Naive B cell (primary cell): ENCODE results near the gene MTIF2. TPM values are rescaled to one million over a fixed set of nuclear protein-coding genes. Genes with fewer than 3 reads are reported as not detected.
"Not testable (repeated sequence)": the region's sequence is repeated elsewhere in the genome, so short reads cannot be mapped to it uniquely, and the experiment has no call there.

Source experiments
- ATAC-seq, 2 donors: fragments of 150-1000 bp; cut with Tn5 transposase; 2 replicates each; pipeline ENCODE4 v1.10.0; 2021; ENCODE audit warnings: low read depth in 2 of 2, mild to moderate bottlenecking in 2 of 2, moderate library complexity in 2 of 2
- DNase-seq: peaks from one replicate; pipeline ENCODE4 v3.0.0; 2022
- H3K27ac Mint-ChIP-seq, 6 donors: one replicate each; pipeline ENCODE4 v1.8.0; 2020 to 2022; ENCODE audit warnings: mild to moderate bottlenecking in 6 of 6, mixed read lengths in 6 of 6, moderate library complexity in 5 of 6, inconsistent platforms in 2 of 6
- H3K27me3 Mint-ChIP-seq, 3 donors: one replicate each; pipeline ENCODE4 v1.8.0; 2021 to 2022; ENCODE audit warnings: mixed read lengths in 3 of 3, mild to moderate bottlenecking in 1 of 3
- H3K36me3 Mint-ChIP-seq, 2 donors: one replicate each; pipeline ENCODE4 v1.8.0; 2020 to 2022; ENCODE audit warnings: mixed read lengths in 2 of 2, inconsistent platforms in 1 of 2, mild to moderate bottlenecking in 1 of 2
- H3K4me1 Mint-ChIP-seq, 3 donors: one replicate each; pipeline ENCODE4 v1.8.0; 2020 to 2022; ENCODE audit warnings: mixed read lengths in 3 of 3, inconsistent platforms in 1 of 3, mild to moderate bottlenecking in 1 of 3, moderate library complexity in 1 of 3
- H3K4me3 Mint-ChIP-seq, 8 donors: one replicate each; pipeline ENCODE4 v1.8.0; 2020 to 2022; ENCODE audit warnings: mild to moderate bottlenecking in 8 of 8, mixed read lengths in 8 of 8, moderate library complexity in 8 of 8, inconsistent platforms in 2 of 8
- H3K9me3 Mint-ChIP-seq, 7 donors: one replicate each; pipeline ENCODE4 v1.8.0; 2020 to 2022; ENCODE audit warnings: mixed read lengths in 7 of 7, mild to moderate bottlenecking in 5 of 7, inconsistent platforms in 2 of 7, moderate library complexity in 1 of 7
- polyA plus RNA-seq, 6 donors: library from polyadenylated mRNA; unstranded; fragments of 300-500 nt; fragmentation: Illumina TruSeq; gene quantifications; one replicate each; pipeline ENCODE4 v1.2.3, GENCODE V29; 2021; ENCODE audit warnings: low read depth in 6 of 6

MTIF2 gene
- polyA plus RNA-seq, 6 donors from 2014 or later, result 7.3 to 23.2 (median 16.5) TPM

GRCh38 chr2:55235724-55236538, 33.1 kb downstream of the MTIF2 start:
- peak overlapping the region in 3 of 6 donors; percentile 29 to 61 (median 32) for H3K27ac Mint-ChIP-seq
- ATAC-seq (no peak), DNase-seq (no peak)
- peaks cover 19 to 33% (median 33%) of the 10 kb centered on the region in 3 donors for H3K4me1 Mint-ChIP-seq
- peaks cover 13 to 15% of the 10 kb centered on the region in 2 donors for H3K36me3 Mint-ChIP-seq
- peak overlapping the region in 1 of 8 donors; percentile 91 for H3K4me3 Mint-ChIP-seq
- no peaks in the 10 kb centered on the region for H3K27me3 Mint-ChIP-seq
- H3K9me3 Mint-ChIP-seq, result no peaks in the 10 kb centered on the region

- Mint-ChIP-seq H3K27ac (peak overlapping the region in 5 of 6 donors; percentile 98 to 99 (median 99)), H3K9me3 (no peaks in the 10 kb centered on the region), H3K4me3 (peak overlapping the region; percentile 91 to 100 (median 100)), H3K27me3 (no peaks in the 10 kb centered on the region), H3K4me1 (peaks cover 30 to 50% (median 47%) of the 10 kb centered on the region in 3 donors), H3K36me3 (peaks cover 6 to 9% of the 10 kb centered on the region in 2 donors)
- no peak for DNase-seq
- no peak for ATAC-seq
These were observed 35.4 kb downstream of the MTIF2 start for GRCh38 chr2:55233658-55233940.

- Mint-ChIP-seq H3K9me3 (peaks cover 0 to under 1% (median 0%) of the 10 kb centered on the region in 7 donors), H3K27me3 (no peaks in the 10 kb centered on the region), H3K36me3 (peaks cover 5 to 8% of the 10 kb centered on the region in 2 donors), H3K27ac (peak overlapping the region; percentile 98 to 99 (median 99)), H3K4me3 (peak overlapping the region; percentile 91 to 100 (median 100)), H3K4me1 (peaks cover 35 to 55% (median 52%) of the 10 kb centered on the region in 3 donors)
- DNase-seq (peak; percentile 59), ATAC-seq (peak; percentile 63 to 72)
These were observed 36.0 kb downstream of the MTIF2 start for GRCh38 chr2:55232863-55233657.

- peak within 1 kb of the TSS; percentile 98 to 99 (median 99) for H3K27ac Mint-ChIP-seq
- peak within 1 kb of the TSS; percentile 91 to 100 (median 100) for H3K4me3 Mint-ChIP-seq
- peaks cover 5 to 8% of the 10 kb centered on the region in 2 donors for H3K36me3 Mint-ChIP-seq
- H3K4me1 Mint-ChIP-seq, result peaks cover 41 to 62% (median 60%) of the 10 kb centered on the region in 3 donors
- DNase-seq, result peak; percentile 93
- ATAC-seq, result peak; percentile 81
- peaks cover 0 to 5% (median 0%) of the 10 kb centered on the region in 7 donors for H3K9me3 Mint-ChIP-seq
- no peaks in the 10 kb centered on the region for H3K27me3 Mint-ChIP-seq
These were observed 36.8 kb downstream of the MTIF2 start, which contains the start of the genes CLHC1 and RPS27A for GRCh38 chr2:55232084-55232862. CLHC1 (minus strand) TSS chr2:55232293; CDS start chr2:55222411, 9,882 bp downstream. RPS27A (plus strand) TSS chr2:55232688; CDS start chr2:55232825, 137 bp downstream.

- ATAC-seq (no peak), DNase-seq (no peak)
- peaks cover 41 to 67% (median 62%) of the 10 kb centered on the region in 3 donors for H3K4me1 Mint-ChIP-seq
- peak overlapping the region; percentile 98 to 99 (median 99) for H3K27ac Mint-ChIP-seq
- H3K36me3 Mint-ChIP-seq, result peaks cover 5 to 8% of the 10 kb centered on the region in 2 donors
- peak overlapping the region; percentile 91 to 100 (median 100) for H3K4me3 Mint-ChIP-seq
- peaks cover 0 to 5% (median 0%) of the 10 kb centered on the region in 7 donors for H3K9me3 Mint-ChIP-seq
- no peaks in the 10 kb centered on the region for H3K27me3 Mint-ChIP-seq
These were observed 37.4 kb downstream of the MTIF2 start for GRCh38 chr2:55231546-55232083.

- H3K27me3 Mint-ChIP-seq, result no peaks in the 10 kb centered on the region
- peak overlapping the region; percentile 56 to 100 (median 100) for H3K4me3 Mint-ChIP-seq
- H3K36me3 Mint-ChIP-seq, result peaks cover 5 to 8% of the 10 kb centered on the region in 2 donors
- no peak for DNase-seq
- ATAC-seq, result no peak
- H3K4me1 Mint-ChIP-seq, result peaks cover 41 to 69% (median 62%) of the 10 kb centered on the region in 3 donors
- peak overlapping the region in 4 of 6 donors; percentile 67 to 99 (median 98) for H3K27ac Mint-ChIP-seq
- H3K9me3 Mint-ChIP-seq, result peaks cover 0 to 5% (median 0%) of the 10 kb centered on the region in 7 donors
These were observed 38.5 kb downstream of the MTIF2 start for GRCh38 chr2:55230551-55230950.

GRCh38 chr2:55229221-55229620, 39.8 kb downstream of the MTIF2 start:
- peak overlapping the region in 2 of 6 donors; percentile 18 to 50 for H3K27ac Mint-ChIP-seq
- H3K4me3 Mint-ChIP-seq, result peak overlapping the region in 3 of 8 donors; percentile 26 to 91 (median 82)
- H3K36me3 Mint-ChIP-seq, result peaks cover 5 to 8% of the 10 kb centered on the region in 2 donors
- DNase-seq (no peak), ATAC-seq (no peak)
- peaks cover 0 to 5% (median 0%) of the 10 kb centered on the region in 7 donors for H3K9me3 Mint-ChIP-seq
- peaks cover 35 to 64% (median 52%) of the 10 kb centered on the region in 3 donors for H3K4me1 Mint-ChIP-seq
- no peaks in the 10 kb centered on the region for H3K27me3 Mint-ChIP-seq

GRCh38 chr2:55228226-55228563, 40.8 kb downstream of the MTIF2 start:
- H3K27me3 Mint-ChIP-seq, result no peaks in the 10 kb centered on the region
- peak overlapping the region in 4 of 6 donors; percentile 42 to 84 (median 66) for H3K27ac Mint-ChIP-seq
- peak overlapping the region in 6 of 8 donors; percentile 2 to 91 (median 44) for H3K4me3 Mint-ChIP-seq
- peaks cover 0 to 5% (median 0%) of the 10 kb centered on the region in 7 donors for H3K9me3 Mint-ChIP-seq
- peaks cover 3 to 4% of the 10 kb centered on the region in 2 donors for H3K36me3 Mint-ChIP-seq
- DNase-seq (no peak), ATAC-seq (no peak)
- peaks cover 33 to 60% (median 46%) of the 10 kb centered on the region in 3 donors for H3K4me1 Mint-ChIP-seq

GRCh38 chr2:55227437-55228225, 41.4 kb downstream of the MTIF2 start:
- H3K9me3 Mint-ChIP-seq, H3K27me3 Mint-ChIP-seq, DNase-seq, ATAC-seq, H3K36me3 Mint-ChIP-seq: not testable (repeated sequence)
- Mint-ChIP-seq H3K4me1 (peaks cover 34 to 62% (median 42%) of the 10 kb centered on the region in 3 donors), H3K27ac (peak overlapping the region in 5 of 6 donors; percentile 15 to 84 (median 53)), H3K4me3 (peak overlapping the region; percentile 2 to 91 (median 57))

- H3K4me3 Mint-ChIP-seq, result peak overlapping the region in 3 of 8 donors; percentile 15 to 84 (median 20)
- no peaks in the 10 kb centered on the region for H3K36me3 Mint-ChIP-seq
- H3K9me3 Mint-ChIP-seq, result peaks cover 0 to 5% (median 0%) of the 10 kb centered on the region in 7 donors
- H3K27me3 Mint-ChIP-seq, result no peaks in the 10 kb centered on the region
- peak overlapping the region in 4 of 6 donors; percentile 76 to 81 (median 80) for H3K27ac Mint-ChIP-seq
- DNase-seq (no peak), ATAC-seq (no peak)
- H3K4me1 Mint-ChIP-seq, result peaks cover 25 to 54% (median 26%) of the 10 kb centered on the region in 3 donors
These were observed 43.5 kb downstream of the MTIF2 start for GRCh38 chr2:55225481-55226020.

- ATAC-seq (no peak), DNase-seq (no peak)
- Mint-ChIP-seq H3K9me3 (peaks cover 0 to 5% (median 0%) of the 10 kb centered on the region in 7 donors), H3K4me1 (peaks cover 18 to 50% (median 25%) of the 10 kb centered on the region in 3 donors), H3K4me3 (peak overlapping the region in 2 of 8 donors; percentile 68 to 84), H3K27ac (peak overlapping the region in 4 of 6 donors; percentile 76 to 92 (median 82)), H3K27me3 (no peaks in the 10 kb centered on the region), H3K36me3 (no peaks in the 10 kb centered on the region)
These were observed 44.2 kb downstream of the MTIF2 start for GRCh38 chr2:55224761-55225261.
